GM23338 (cell line): ENCODE data around the gene RPUSD1. TPM values are rescaled to one million over a fixed set of nuclear protein-coding genes. Genes with fewer than 3 reads are reported as not detected.

Experiments
- ATAC-seq: fragments of 200-7000 bp; cut with Tn5 transposase; 3 replicates; pipeline ENCODE4 v1.9.1; 2020
- DNase-seq: peaks from one replicate; pipeline ENCODE4 v3.0.0-alpha.2; 2015; ENCODE audit warnings: low spot score
- H2AFZ ChIP-seq: fragments of 200-600 bp; sonication (generic); 2 replicates; pipeline ENCODE4 v1.8.0; 2016; ENCODE audit warnings: antibody characterized with exemption, mild to moderate bottlenecking, moderate library complexity
- H3F3A ChIP-seq: fragments of 200-600 bp; sonication (generic); replicated peaks from 2 replicates; pipeline ENCODE4 v1.8.0; 2017; ENCODE audit warnings: antibody characterized with exemption, mixed run types, low read depth
- H3K27ac ChIP-seq: fragments of 200-600 bp; sonication (generic); 2 replicates; pipeline ENCODE4 v1.6.1; 2016; ENCODE audit warnings: low read depth
- H3K27me3 ChIP-seq: fragments of 200-600 bp; sonication (generic); 2 replicates; pipeline ENCODE4 v1.8.0; 2016; ENCODE audit warnings: mild to moderate bottlenecking, mixed run types, moderate library complexity; ENCODE audit not compliant: insufficient read depth
- H3K36me3 ChIP-seq: fragments of 200-600 bp; sonication (generic); 2 replicates; pipeline ENCODE4 v1.8.0; 2016; ENCODE audit warnings: mild to moderate bottlenecking; ENCODE audit not compliant: insufficient read depth
- H3K4me1 ChIP-seq: fragments of 200-600 bp; sonication (generic); 2 replicates; pipeline ENCODE4 v1.8.0; 2016; ENCODE audit warnings: mild to moderate bottlenecking, moderate library complexity; ENCODE audit not compliant: insufficient read depth
- H3K4me2 ChIP-seq: fragments of 200-600 bp; sonication (generic); 2 replicates; pipeline ENCODE4 v1.7.1; 2017; ENCODE audit warnings: mixed run types
- H3K4me3 ChIP-seq: fragments of 200-600 bp; sonication (generic); 2 replicates; pipeline ENCODE4 v1.6.1; 2016; ENCODE audit warnings: mixed run types
- H3K79me2 ChIP-seq: fragments of 200-600 bp; sonication (generic); replicated peaks from 2 replicates; pipeline ENCODE4 v1.8.0; 2017; ENCODE audit warnings: mild to moderate bottlenecking; ENCODE audit not compliant: insufficient read depth
- H3K9me2 ChIP-seq: fragments of 200-600 bp; sonication (generic); 2 replicates; pipeline ENCODE4 v1.8.0; 2017; ENCODE audit not compliant: insufficient read depth
- H4K20me1 ChIP-seq: fragments of 200-600 bp; sonication (generic); replicated peaks from 2 replicates; pipeline ENCODE4 v1.8.0; 2017; ENCODE audit warnings: mild to moderate bottlenecking; ENCODE audit not compliant: insufficient read depth
- H3K27ac Mint-ChIP-seq: 2 replicates; pipeline ENCODE4 v1.8.0; 2020; ENCODE audit warnings: inconsistent platforms, mild to moderate bottlenecking, moderate library complexity, mixed read lengths
- H3K27me3 Mint-ChIP-seq: 3 replicates; pipeline ENCODE4 v1.8.0; 2022; ENCODE audit warnings: low read depth, mild to moderate bottlenecking, moderate library complexity, mixed read lengths, inconsistent platforms; ENCODE audit not compliant: insufficient read depth, poor library complexity
- H3K36me3 Mint-ChIP-seq: 3 replicates; pipeline ENCODE4 v1.8.0; 2021; ENCODE audit warnings: low read depth, mild to moderate bottlenecking, inconsistent platforms, moderate library complexity, mixed read lengths
- H3K4me1 Mint-ChIP-seq: 3 replicates; pipeline ENCODE4 v1.8.0; 2020; ENCODE audit warnings: mild to moderate bottlenecking, inconsistent platforms, mixed read lengths
- H3K4me3 Mint-ChIP-seq: 3 replicates; pipeline ENCODE4 v1.8.0; 2021; ENCODE audit warnings: moderate library complexity, mild to moderate bottlenecking, inconsistent platforms, mixed read lengths
- H3K9me3 Mint-ChIP-seq: 3 replicates; pipeline ENCODE4 v1.8.0; 2020; ENCODE audit warnings: moderate library complexity, mild to moderate bottlenecking, inconsistent platforms, mixed read lengths
- CREB1 ChIP-seq: fragments of 250-450 bp; sonication (Bioruptor Pico); IDR thresholded peaks from 2 replicates; pipeline ENCODE4 v1.5.0; 2020; ENCODE audit warnings: low read depth, mild to moderate bottlenecking, moderate library complexity
- ETS1 ChIP-seq: IDR thresholded peaks from 2 replicates; pipeline ENCODE4 v1.6.1; 2016; ENCODE audit warnings: antibody characterized with exemption
- EZH2 ChIP-seq: fragments of 200-600 bp; sonication (generic); IDR thresholded peaks from one replicate; pipeline ENCODE4 v1.8.0; 2017; ENCODE audit warnings: antibody characterized with exemption, mild to moderate bottlenecking, low read depth; ENCODE audit not compliant: unreplicated experiment
- EZH2phosphoT487 ChIP-seq: fragments of 200-600 bp; sonication (generic); IDR thresholded peaks from one replicate; pipeline ENCODE4 v1.8.1; 2018; ENCODE audit warnings: antibody characterized with exemption; ENCODE audit not compliant: unreplicated experiment
- JUNB ChIP-seq: IDR thresholded peaks from one replicate; pipeline ENCODE4 v1.6.1; 2016; ENCODE audit warnings: antibody characterized with exemption; ENCODE audit not compliant: unreplicated experiment
- NANOG ChIP-seq: IDR thresholded peaks from 2 replicates; pipeline ENCODE4 v1.6.1; 2016; ENCODE audit warnings: antibody characterized with exemption, borderline replicate concordance
- POLR2AphosphoS5 ChIP-seq: IDR thresholded peaks from 2 replicates; pipeline ENCODE4 v1.6.1; 2016; ENCODE audit warnings: antibody characterized with exemption, low read depth
- STAT1 ChIP-seq: IDR thresholded peaks from one replicate; pipeline ENCODE4 v1.6.1; 2016; ENCODE audit warnings: antibody characterized with exemption; ENCODE audit not compliant: unreplicated experiment
- ZNF114 ChIP-seq: fragments of 250-450 bp; sonication (Bioruptor Pico); IDR thresholded peaks from 2 replicates; pipeline ENCODE4 v1.5.0; 2020; ENCODE audit warnings: mild to moderate bottlenecking, moderate library complexity
- ZNF331 ChIP-seq: fragments of 250-450 bp; sonication (Bioruptor Pico); IDR thresholded peaks from 2 replicates; pipeline ENCODE4 v1.5.0; 2020; ENCODE audit warnings: low read depth, mild to moderate bottlenecking, moderate library complexity
- polyA plus RNA-seq: library from polyadenylated mRNA; unstranded; fragments of >200 nt; fragmentation: Nextera tagmentation; extraction: Ambion mirVana; gene quantifications from 2 replicates; pipeline ENCODE4 v1.2.1, GENCODE V29; 2016
- total RNA-seq: library from RNA; depleted of rRNA; stranded (reverse); fragments of >200 nt; shearing (Covaris generic); gene quantifications from 2 replicates; pipeline ENCODE4 v1.2.3, GENCODE V29; 2014
- TF ChIP-seq, protein P1 (sequence below): fragments of 250-450 bp; sonication (Bioruptor Pico); IDR thresholded peaks from 2 replicates; pipeline ENCODE4 v1.5.0; 2020; ENCODE audit warnings: mild to moderate bottlenecking, moderate library complexity
- TF ChIP-seq, protein P2 (sequence below), 2 experiments: fragments of 200-600 bp in 1 of 2; sonication (generic) in 1 of 2; conservative IDR thresholded peaks; 2 replicates each; pipeline versions ENCODE4 v1.5.1 to v1.6.1; 2016 to 2017; ENCODE audit warnings: antibody characterized with exemption in 2 of 2, low read depth in 2 of 2, mild to moderate bottlenecking in 2 of 2, moderate library complexity in 1 of 2
- TF ChIP-seq, protein P3 (sequence below): IDR thresholded peaks from one replicate; pipeline ENCODE4 v1.6.1; 2018; ENCODE audit warnings: antibody characterized with exemption; ENCODE audit not compliant: unreplicated experiment

The RPUSD1 gene
- total and polyA plus RNA-seq, 2 experiments from 2014 or later: 19.1 to 79.5 TPM

- Histone ChIP-seq H3K4me3 (no peak overlapping the region), H3K4me2 (no peak overlapping the region), H3K9me2 (no peaks in the 10 kb centered on the region), H4K20me1 (no peaks in the 10 kb centered on the region), H3K36me3 (no peaks in the 10 kb centered on the region), H3F3A (0 out of 2 replicates have a peak, but pooled peaks cover 3% of the 10 kb centered on the region), H2AFZ (no peak overlapping the region), H3K4me1 (no peaks in the 10 kb centered on the region), H3K79me2 (no peaks in the 10 kb centered on the region), H3K27me3 (no peaks in the 10 kb centered on the region), H3K27ac (no peak overlapping the region)
- H3K36me3 Mint-ChIP-seq: no peaks in the 10 kb centered on the region
- H3K9me3 Mint-ChIP-seq: no peaks in the 10 kb centered on the region
- ATAC-seq (peak; percentile 25), DNase-seq (no peak)
- no peak overlapping the region for H3K27ac Mint-ChIP-seq
- no peak overlapping the region for H3K4me3 Mint-ChIP-seq
- H3K27me3 Mint-ChIP-seq: peaks cover 12% of the 10 kb centered on the region
- TF ChIP-seq JUNB: no peak
- no peak for TF ChIP-seq ZNF114 (CRISPR knock-in tag)
- TF ChIP-seq, protein P1, sequence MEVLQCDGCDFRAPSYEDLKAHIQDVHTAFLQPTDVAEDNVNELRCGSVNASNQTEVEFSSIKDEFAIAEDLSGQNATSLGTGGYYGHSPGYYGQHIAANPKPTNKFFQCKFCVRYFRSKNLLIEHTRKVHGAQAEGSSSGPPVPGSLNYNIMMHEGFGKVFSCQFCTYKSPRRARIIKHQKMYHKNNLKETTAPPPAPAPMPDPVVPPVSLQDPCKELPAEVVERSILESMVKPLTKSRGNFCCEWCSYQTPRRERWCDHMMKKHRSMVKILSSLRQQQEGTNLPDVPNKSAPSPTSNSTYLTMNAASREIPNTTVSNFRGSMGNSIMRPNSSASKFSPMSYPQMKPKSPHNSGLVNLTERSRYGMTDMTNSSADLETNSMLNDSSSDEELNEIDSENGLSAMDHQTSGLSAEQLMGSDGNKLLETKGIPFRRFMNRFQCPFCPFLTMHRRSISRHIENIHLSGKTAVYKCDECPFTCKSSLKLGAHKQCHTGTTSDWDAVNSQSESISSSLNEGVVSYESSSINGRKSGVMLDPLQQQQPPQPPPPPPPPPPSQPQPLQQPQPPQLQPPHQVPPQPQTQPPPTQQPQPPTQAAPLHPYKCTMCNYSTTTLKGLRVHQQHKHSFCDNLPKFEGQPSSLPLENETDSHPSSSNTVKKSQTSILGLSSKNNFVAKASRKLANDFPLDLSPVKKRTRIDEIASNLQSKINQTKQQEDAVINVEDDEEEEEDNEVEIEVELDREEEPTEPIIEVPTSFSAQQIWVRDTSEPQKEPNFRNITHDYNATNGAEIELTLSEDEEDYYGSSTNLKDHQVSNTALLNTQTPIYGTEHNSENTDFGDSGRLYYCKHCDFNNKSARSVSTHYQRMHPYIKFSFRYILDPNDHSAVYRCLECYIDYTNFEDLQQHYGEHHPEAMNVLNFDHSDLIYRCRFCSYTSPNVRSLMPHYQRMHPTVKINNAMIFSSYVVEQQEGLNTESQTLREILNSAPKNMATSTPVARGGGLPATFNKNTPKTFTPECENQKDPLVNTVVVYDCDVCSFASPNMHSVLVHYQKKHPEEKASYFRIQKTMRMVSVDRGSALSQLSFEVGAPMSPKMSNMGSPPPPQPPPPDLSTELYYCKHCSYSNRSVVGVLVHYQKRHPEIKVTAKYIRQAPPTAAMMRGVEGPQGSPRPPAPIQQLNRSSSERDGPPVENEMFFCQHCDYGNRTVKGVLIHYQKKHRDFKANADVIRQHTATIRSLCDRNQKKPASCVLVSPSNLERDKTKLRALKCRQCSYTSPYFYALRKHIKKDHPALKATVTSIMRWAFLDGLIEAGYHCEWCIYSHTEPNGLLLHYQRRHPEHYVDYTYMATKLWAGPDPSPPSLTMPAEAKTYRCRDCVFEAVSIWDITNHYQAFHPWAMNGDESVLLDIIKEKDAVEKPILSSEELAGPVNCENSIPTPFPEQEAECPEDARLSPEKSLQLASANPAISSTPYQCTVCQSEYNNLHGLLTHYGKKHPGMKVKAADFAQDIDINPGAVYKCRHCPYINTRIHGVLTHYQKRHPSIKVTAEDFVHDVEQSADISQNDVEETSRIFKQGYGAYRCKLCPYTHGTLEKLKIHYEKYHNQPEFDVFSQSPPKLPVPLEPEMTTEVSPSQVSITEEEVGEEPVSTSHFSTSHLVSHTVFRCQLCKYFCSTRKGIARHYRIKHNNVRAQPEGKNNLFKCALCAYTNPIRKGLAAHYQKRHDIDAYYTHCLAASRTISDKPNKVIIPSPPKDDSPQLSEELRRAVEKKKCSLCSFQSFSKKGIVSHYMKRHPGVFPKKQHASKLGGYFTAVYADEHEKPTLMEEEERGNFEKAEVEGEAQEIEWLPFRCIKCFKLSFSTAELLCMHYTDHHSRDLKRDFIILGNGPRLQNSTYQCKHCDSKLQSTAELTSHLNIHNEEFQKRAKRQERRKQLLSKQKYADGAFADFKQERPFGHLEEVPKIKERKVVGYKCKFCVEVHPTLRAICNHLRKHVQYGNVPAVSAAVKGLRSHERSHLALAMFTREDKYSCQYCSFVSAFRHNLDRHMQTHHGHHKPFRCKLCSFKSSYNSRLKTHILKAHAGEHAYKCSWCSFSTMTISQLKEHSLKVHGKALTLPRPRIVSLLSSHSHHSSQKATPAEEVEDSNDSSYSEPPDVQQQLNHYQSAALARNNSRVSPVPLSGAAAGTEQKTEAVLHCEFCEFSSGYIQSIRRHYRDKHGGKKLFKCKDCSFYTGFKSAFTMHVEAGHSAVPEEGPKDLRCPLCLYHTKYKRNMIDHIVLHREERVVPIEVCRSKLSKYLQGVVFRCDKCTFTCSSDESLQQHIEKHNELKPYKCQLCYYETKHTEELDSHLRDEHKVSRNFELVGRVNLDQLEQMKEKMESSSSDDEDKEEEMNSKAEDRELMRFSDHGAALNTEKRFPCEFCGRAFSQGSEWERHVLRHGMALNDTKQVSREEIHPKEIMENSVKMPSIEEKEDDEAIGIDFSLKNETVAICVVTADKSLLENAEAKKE: no peak
- TF ChIP-seq, protein P2, sequence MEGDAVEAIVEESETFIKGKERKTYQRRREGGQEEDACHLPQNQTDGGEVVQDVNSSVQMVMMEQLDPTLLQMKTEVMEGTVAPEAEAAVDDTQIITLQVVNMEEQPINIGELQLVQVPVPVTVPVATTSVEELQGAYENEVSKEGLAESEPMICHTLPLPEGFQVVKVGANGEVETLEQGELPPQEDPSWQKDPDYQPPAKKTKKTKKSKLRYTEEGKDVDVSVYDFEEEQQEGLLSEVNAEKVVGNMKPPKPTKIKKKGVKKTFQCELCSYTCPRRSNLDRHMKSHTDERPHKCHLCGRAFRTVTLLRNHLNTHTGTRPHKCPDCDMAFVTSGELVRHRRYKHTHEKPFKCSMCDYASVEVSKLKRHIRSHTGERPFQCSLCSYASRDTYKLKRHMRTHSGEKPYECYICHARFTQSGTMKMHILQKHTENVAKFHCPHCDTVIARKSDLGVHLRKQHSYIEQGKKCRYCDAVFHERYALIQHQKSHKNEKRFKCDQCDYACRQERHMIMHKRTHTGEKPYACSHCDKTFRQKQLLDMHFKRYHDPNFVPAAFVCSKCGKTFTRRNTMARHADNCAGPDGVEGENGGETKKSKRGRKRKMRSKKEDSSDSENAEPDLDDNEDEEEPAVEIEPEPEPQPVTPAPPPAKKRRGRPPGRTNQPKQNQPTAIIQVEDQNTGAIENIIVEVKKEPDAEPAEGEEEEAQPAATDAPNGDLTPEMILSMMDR (conservative IDR thresholded peaks at IDR 0.05; ENCODE audit: low read depth in 2 of 2): no peak
- no peak for TF ChIP-seq EZH2phosphoT487
- no peak for TF ChIP-seq CREB1 (CRISPR knock-in tag)
- no peak for TF ChIP-seq STAT1
- TF ChIP-seq, protein P3, sequence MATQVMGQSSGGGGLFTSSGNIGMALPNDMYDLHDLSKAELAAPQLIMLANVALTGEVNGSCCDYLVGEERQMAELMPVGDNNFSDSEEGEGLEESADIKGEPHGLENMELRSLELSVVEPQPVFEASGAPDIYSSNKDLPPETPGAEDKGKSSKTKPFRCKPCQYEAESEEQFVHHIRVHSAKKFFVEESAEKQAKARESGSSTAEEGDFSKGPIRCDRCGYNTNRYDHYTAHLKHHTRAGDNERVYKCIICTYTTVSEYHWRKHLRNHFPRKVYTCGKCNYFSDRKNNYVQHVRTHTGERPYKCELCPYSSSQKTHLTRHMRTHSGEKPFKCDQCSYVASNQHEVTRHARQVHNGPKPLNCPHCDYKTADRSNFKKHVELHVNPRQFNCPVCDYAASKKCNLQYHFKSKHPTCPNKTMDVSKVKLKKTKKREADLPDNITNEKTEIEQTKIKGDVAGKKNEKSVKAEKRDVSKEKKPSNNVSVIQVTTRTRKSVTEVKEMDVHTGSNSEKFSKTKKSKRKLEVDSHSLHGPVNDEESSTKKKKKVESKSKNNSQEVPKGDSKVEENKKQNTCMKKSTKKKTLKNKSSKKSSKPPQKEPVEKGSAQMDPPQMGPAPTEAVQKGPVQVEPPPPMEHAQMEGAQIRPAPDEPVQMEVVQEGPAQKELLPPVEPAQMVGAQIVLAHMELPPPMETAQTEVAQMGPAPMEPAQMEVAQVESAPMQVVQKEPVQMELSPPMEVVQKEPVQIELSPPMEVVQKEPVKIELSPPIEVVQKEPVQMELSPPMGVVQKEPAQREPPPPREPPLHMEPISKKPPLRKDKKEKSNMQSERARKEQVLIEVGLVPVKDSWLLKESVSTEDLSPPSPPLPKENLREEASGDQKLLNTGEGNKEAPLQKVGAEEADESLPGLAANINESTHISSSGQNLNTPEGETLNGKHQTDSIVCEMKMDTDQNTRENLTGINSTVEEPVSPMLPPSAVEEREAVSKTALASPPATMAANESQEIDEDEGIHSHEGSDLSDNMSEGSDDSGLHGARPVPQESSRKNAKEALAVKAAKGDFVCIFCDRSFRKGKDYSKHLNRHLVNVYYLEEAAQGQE: no peak
- TF ChIP-seq EZH2: no peak
- TF ChIP-seq POLR2AphosphoS5: no peak
- no peak for TF ChIP-seq ZNF331 (CRISPR knock-in tag)
- no peak for TF ChIP-seq NANOG
- no peak for TF ChIP-seq ETS1
- H3K4me1 Mint-ChIP-seq: no peaks in the 10 kb centered on the region
Measured at GRCh38 chr16:769184-769784, 18.9 kb downstream of the RPUSD1 start.
